ENCODE measurements around the gene CSNK1A1. TPM values are rescaled to one million over a fixed set of nuclear protein-coding genes. Genes with fewer than 3 reads are reported as not detected.
"Not testable (repeated sequence)": the region's sequence is repeated elsewhere in the genome, so short reads cannot be mapped to it uniquely, and the experiment has no call there.

The CSNK1A1 gene
- total RNA-seq, 1 experiment from 2014 or later, result 244 TPM

- ChIA-PET POLR2A (ENCODE audit: low non-redundant PET) (no interaction called here), CTCF (no interaction called here)
- H3K27me3 ChIP-seq (replicated peaks; ENCODE audit: insufficient read depth, low read depth, low read length, poor library complexity), result no peaks in the 10 kb centered on the region
- TF ChIP-seq CTCF (conservative IDR thresholded peaks at IDR 0.05; ENCODE audit: low read depth, low read length) (no peak), EZH2 (IDR thresholded peaks at IDR 0.05; ENCODE audit: borderline replicate concordance, low read depth, low read length, poor library complexity, severe bottlenecking) (no peak)
- intact Hi-C loops (cut with micrococcal nuclease; ENCODE audit: unreplicated experiment), result no loop called here
- no peak overlapping the region for H3K27ac ChIP-seq (ENCODE audit: low read depth, low read length, poor library complexity, severe bottlenecking)
- H3K4me3 ChIP-seq (ENCODE audit: low read depth, low read length, poor library complexity, severe bottlenecking), result no peak overlapping the region
- BruUV-seq (replicated peaks), result TSS peak; percentile 2
- no peaks in the 10 kb centered on the region for H3K9me3 ChIP-seq (ENCODE audit: low read depth, low read length, poor library complexity, severe bottlenecking)
- peaks cover 16% of the 10 kb centered on the region for H3K4me1 ChIP-seq (ENCODE audit: insufficient read depth, low read length, poor library complexity, severe bottlenecking)
- no peak for DNase-seq (ENCODE audit: low spot score)
- peaks cover 63% of the 10 kb centered on the region for H3K36me3 ChIP-seq (ENCODE audit: insufficient read depth, low read length, poor library complexity, severe bottlenecking)
Measured at GRCh38 chr5:149540089-149540488, 11.2 kb downstream of the CSNK1A1 start.

- no TSS peak for BruUV-seq (replicated peaks)
- H3K4me3 ChIP-seq (ENCODE audit: low read depth, low read length, poor library complexity, severe bottlenecking), result no peak overlapping the region
- no peaks in the 10 kb centered on the region for H3K27me3 ChIP-seq (replicated peaks; ENCODE audit: insufficient read depth, low read depth, low read length, poor library complexity)
- TF ChIP-seq CTCF (conservative IDR thresholded peaks at IDR 0.05; ENCODE audit: low read depth, low read length) (no peak), EZH2 (IDR thresholded peaks at IDR 0.05; ENCODE audit: borderline replicate concordance, low read depth, low read length, poor library complexity, severe bottlenecking) (no peak)
- H3K9me3 ChIP-seq (ENCODE audit: low read depth, low read length, poor library complexity, severe bottlenecking), result no peaks in the 10 kb centered on the region
- H3K36me3 ChIP-seq (ENCODE audit: insufficient read depth, low read length, poor library complexity, severe bottlenecking), result peaks cover 45% of the 10 kb centered on the region
- H3K27ac ChIP-seq (ENCODE audit: low read depth, low read length, poor library complexity, severe bottlenecking), result peak overlapping the region; percentile 45
- DNase-seq (ENCODE audit: low spot score), result no peak
- intact Hi-C loops (cut with micrococcal nuclease; ENCODE audit: unreplicated experiment), result no loop called here
- CTCF ChIA-PET, result no interaction called here
- POLR2A ChIA-PET (ENCODE audit: low non-redundant PET), result no interaction called here
- peaks cover 4% of the 10 kb centered on the region for H3K4me1 ChIP-seq (ENCODE audit: insufficient read depth, low read length, poor library complexity, severe bottlenecking)
Measured at GRCh38 chr5:149537374-149537975, 13.8 kb downstream of the CSNK1A1 start.

- H3K27ac ChIP-seq (ENCODE audit: low read depth, low read length, poor library complexity, severe bottlenecking); CTCF ChIA-PET; DNase-seq (ENCODE audit: low spot score); H3K9me3 ChIP-seq (ENCODE audit: low read depth, low read length, poor library complexity, severe bottlenecking); H3K27me3 ChIP-seq (replicated peaks; ENCODE audit: insufficient read depth, low read depth, low read length, poor library complexity); intact Hi-C loops (cut with micrococcal nuclease; ENCODE audit: unreplicated experiment); H3K4me1 ChIP-seq (ENCODE audit: insufficient read depth, low read length, poor library complexity, severe bottlenecking); H3K4me3 ChIP-seq (ENCODE audit: low read depth, low read length, poor library complexity, severe bottlenecking); POLR2A ChIA-PET (ENCODE audit: low non-redundant PET); BruUV-seq (replicated peaks): not testable (repeated sequence)
- H3K36me3 ChIP-seq (ENCODE audit: insufficient read depth, low read length, poor library complexity, severe bottlenecking), result peaks cover 41% of the 10 kb centered on the region
Measured at GRCh38 chr5:149535787-149536186, 15.5 kb downstream of the CSNK1A1 start.

- no peaks in the 10 kb centered on the region for H3K27me3 ChIP-seq (replicated peaks; ENCODE audit: insufficient read depth, low read depth, low read length, poor library complexity)
- peaks cover 19% of the 10 kb centered on the region for H3K4me1 ChIP-seq (ENCODE audit: insufficient read depth, low read length, poor library complexity, severe bottlenecking)
- H3K36me3 ChIP-seq (ENCODE audit: insufficient read depth, low read length, poor library complexity, severe bottlenecking), result peaks cover 20% of the 10 kb centered on the region
- no peak overlapping the region for H3K27ac ChIP-seq (ENCODE audit: low read depth, low read length, poor library complexity, severe bottlenecking)
- DNase-seq (ENCODE audit: low spot score), result no peak
- no TSS peak for BruUV-seq (replicated peaks)
- H3K9me3 ChIP-seq (ENCODE audit: low read depth, low read length, poor library complexity, severe bottlenecking), result no peaks in the 10 kb centered on the region
- H3K4me3 ChIP-seq (ENCODE audit: low read depth, low read length, poor library complexity, severe bottlenecking), result no peak overlapping the region
- ChIA-PET CTCF (no interaction called here), POLR2A (ENCODE audit: low non-redundant PET) (interaction anchor here (0.6 kb wide), 1 partner anchor 50 kb away, joined by 3 read pairs; no protein-coding TSS in a partner anchor)
- TF ChIP-seq EZH2 (IDR thresholded peaks at IDR 0.05; ENCODE audit: borderline replicate concordance, low read depth, low read length, poor library complexity, severe bottlenecking) (no peak), CTCF (conservative IDR thresholded peaks at IDR 0.05; ENCODE audit: low read depth, low read length) (no peak)
- intact Hi-C loops (cut with micrococcal nuclease; ENCODE audit: unreplicated experiment), result no loop called here
Measured at GRCh38 chr5:149532413-149532812, 18.8 kb downstream of the CSNK1A1 start.

Data from A673 (cell line).